ENCODE data around the gene TIAM1.

Gene TIAM1

DNA sequence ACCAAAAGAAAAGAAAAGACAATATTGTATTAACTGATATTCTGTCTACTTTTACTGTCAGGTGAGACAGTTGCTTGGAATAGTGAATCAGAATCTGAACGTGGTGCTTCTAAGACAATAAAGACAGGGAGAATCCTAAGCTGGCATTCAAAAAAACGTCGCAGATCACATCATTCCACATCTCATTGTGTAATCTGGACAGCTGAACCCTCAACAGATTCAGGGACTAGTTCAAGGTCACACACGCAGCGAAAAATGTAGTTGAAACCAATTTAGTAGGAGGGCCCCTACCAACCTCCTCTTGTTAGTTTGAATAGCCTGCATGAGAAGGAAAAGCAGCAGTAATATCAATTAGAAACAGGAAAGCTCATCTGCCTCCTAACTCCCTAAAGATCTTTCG is 259.4 kb downstream of the TIAM1 start:
- no peak overlapping the region for H3K27ac ChIP-seq
- TF ChIP-seq, protein P1, sequence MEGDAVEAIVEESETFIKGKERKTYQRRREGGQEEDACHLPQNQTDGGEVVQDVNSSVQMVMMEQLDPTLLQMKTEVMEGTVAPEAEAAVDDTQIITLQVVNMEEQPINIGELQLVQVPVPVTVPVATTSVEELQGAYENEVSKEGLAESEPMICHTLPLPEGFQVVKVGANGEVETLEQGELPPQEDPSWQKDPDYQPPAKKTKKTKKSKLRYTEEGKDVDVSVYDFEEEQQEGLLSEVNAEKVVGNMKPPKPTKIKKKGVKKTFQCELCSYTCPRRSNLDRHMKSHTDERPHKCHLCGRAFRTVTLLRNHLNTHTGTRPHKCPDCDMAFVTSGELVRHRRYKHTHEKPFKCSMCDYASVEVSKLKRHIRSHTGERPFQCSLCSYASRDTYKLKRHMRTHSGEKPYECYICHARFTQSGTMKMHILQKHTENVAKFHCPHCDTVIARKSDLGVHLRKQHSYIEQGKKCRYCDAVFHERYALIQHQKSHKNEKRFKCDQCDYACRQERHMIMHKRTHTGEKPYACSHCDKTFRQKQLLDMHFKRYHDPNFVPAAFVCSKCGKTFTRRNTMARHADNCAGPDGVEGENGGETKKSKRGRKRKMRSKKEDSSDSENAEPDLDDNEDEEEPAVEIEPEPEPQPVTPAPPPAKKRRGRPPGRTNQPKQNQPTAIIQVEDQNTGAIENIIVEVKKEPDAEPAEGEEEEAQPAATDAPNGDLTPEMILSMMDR (conservative IDR thresholded peaks at IDR 0.05), result no peak

DNA sequence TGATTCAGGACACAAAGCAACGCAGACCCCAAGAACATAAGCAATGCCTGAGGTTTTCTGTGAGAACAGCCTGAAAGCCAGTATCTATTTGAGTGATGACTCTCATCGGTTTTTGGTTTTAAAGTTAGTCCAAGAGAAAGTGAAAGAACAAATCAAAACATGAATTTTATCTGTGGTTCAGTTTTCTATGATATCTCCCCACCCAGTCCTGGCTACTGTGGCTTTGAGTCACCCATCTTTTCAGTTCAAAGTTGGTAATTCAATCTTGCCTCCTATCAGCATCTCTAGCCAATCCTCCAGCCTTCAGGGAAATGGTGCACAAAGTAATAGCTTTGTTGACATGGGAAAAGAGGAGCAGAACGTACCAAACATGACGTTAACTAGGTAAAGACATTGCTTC is 265.3 kb downstream of the TIAM1 start:
- TF ChIP-seq, protein P1 (conservative IDR thresholded peaks at IDR 0.05), result no peak
- H3K27ac ChIP-seq, result no peak overlapping the region

DNA sequence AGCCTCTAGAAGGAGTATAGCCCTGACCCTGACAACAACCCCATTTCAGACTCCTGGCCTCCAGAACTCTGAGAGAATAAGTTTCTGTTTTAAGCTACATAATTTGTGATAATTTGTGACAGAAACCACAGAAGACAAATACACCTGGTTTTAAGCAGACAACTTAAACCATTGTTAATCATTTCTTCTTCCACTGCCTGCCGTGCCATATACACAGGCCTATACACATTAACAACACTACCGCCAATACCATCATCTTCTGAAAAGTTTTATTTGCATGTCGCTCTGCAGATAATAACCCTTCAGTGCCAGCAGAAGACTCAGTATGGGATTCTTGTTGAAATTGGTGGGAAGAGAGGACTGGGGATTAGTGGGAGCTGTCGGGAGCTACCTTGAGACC is 265.8 kb downstream of the TIAM1 start:
- no peak overlapping the region for H3K27ac ChIP-seq
- TF ChIP-seq, protein P1 (conservative IDR thresholded peaks at IDR 0.05), result no peak

DNA sequence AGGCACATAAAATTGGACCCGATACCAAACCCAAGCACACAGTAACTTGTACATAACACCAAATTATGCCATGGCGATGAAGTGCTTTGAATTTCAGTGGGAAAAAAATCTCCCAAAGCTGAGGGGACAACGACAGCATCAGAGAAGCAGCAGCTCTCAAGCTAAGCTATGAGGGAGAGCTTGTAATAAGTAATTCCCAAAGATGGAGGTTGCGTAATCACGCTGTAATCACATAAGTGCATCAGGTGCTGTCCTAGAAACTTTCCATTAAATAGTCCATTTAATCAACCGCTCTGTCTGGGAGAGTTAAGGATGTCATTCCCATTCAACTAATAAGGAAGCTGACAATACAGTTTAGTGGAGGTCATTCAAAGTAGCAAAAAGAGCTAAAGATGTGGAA is 268.2 kb downstream of the TIAM1 start:
- H3K27ac ChIP-seq, result no peak overlapping the region
- TF ChIP-seq, protein P1 (conservative IDR thresholded peaks at IDR 0.05), result no peak

DNA sequence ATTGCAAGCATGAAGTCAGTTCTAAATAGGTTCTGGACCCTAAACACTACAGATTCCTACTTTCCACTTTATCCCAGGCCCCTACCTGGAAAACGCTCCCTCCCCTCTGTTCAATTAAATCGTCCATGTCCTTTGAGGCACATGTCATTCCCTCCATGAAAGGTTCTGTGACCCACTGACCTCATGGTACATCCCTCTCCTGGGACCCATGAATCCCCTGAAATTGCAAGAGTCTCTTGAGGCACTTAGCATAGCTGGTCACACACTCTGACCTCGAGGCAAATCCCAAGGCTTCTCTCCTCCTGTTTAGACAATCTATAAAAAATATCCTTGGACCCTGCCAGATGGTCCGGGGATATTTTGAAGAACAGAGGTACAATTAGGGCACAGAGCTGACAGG is 271.5 kb downstream of the TIAM1 start:
- no peak overlapping the region for H3K27ac ChIP-seq
- TF ChIP-seq, protein P1 (conservative IDR thresholded peaks at IDR 0.05), result no peak

Measured in VCaP (cell line).